Stimulated activated CD4-positive, alpha-beta T cell treated with anti-CD3 and anti-CD28 coated beads, Interleukin-12 subunit alpha, Interleukin-12 subunit beta, amount 100 ng/mL, for 4 hours (primary cell): Measurements from ENCODE around the gene HSPB1.
A peak's percentile ranks its signal among the peaks of the same experiment; 100 is the strongest.
"Not testable (repeated sequence)": the region's sequence is repeated elsewhere in the genome, so short reads cannot be mapped to it uniquely, and the experiment has no call there.

Experiments used
- DNase-seq: peaks from one replicate; pipeline ENCODE4 v3.0.0-alpha.2; 2020

Gene HSPB1

GRCh38 chr7:76302347-76303201 lies at the start of gene HSPB1:
Gene HSPB1 (plus strand): TSS chr7:76302673. CDS start chr7:76302713, 40 bp downstream.
- peak; percentile 60 for DNase-seq

- no peak for DNase-seq
Observed at GRCh38 chr7:76254781-76255180, 47.7 kb upstream of the HSPB1 start.

- no peak for DNase-seq
Observed at GRCh38 chr7:76257973-76258372, 44.5 kb upstream of the HSPB1 start.

GRCh38 chr7:76259124-76260093 lies 43.1 kb upstream of the HSPB1 start:
- no peak for DNase-seq

- peak; percentile 35 for DNase-seq
Observed at GRCh38 chr7:76260171-76260703, 42.2 kb upstream of the HSPB1 start.

GRCh38 chr7:76261329-76261728 lies 41.1 kb upstream of the HSPB1 start:
- no peak for DNase-seq

- no peak for DNase-seq
Observed at GRCh38 chr7:76261931-76262330, 40.5 kb upstream of the HSPB1 start.

GRCh38 chr7:76262683-76263402 lies 39.6 kb upstream of the HSPB1 start:
- no peak for DNase-seq

GRCh38 chr7:76265299-76265698 lies 37.2 kb upstream of the HSPB1 start:
- DNase-seq: no peak

GRCh38 chr7:76267107-76267893 lies 35.2 kb upstream of the HSPB1 start:
- no peak for DNase-seq

GRCh38 chr7:76267894-76268183 lies 34.6 kb upstream of the HSPB1 start:
- DNase-seq: no peak

GRCh38 chr7:76268376-76268775 lies 34.1 kb upstream of the HSPB1 start:
- DNase-seq: no peak

GRCh38 chr7:76269895-76270294 lies 32.6 kb upstream of the HSPB1 start:
- DNase-seq: no peak

- not testable (repeated sequence) for DNase-seq
Observed at GRCh38 chr7:76271384-76271783, 31.1 kb upstream of the HSPB1 start.

GRCh38 chr7:76272142-76272541 lies 30.3 kb upstream of the HSPB1 start:
- no peak for DNase-seq

GRCh38 chr7:76272851-76273497 lies 29.5 kb upstream of the HSPB1 start:
- DNase-seq: no peak

- no peak for DNase-seq
Observed at GRCh38 chr7:76273503-76273902, 29.0 kb upstream of the HSPB1 start.

GRCh38 chr7:76278540-76278939 lies 23.9 kb upstream of the HSPB1 start:
- DNase-seq: no peak

GRCh38 chr7:76280408-76280807 lies 22.1 kb upstream of the HSPB1 start:
- DNase-seq: no peak

GRCh38 chr7:76281006-76281705 lies 21.3 kb upstream of the HSPB1 start:
- no peak for DNase-seq
